Measurements from ENCODE around the gene SPATS2L.

DNA sequence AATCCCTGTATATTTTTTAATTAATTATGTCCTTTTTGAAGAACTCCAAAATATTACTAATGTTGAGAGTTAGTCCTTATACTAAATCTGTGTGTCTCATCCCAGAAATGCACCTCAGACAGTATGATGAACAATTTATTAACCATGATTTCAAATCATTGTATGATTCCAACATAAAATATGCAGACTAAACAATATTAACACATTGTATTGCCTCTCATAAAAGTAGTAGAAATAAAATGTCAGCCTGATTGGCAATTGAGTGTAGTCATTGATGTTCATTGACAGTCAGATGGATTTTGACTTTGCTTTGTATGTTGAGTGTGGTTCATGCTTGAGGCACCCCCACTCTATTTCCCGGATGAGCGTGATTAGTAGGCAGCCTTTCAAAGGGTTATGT lies 145.9 kb downstream of the SPATS2L start:
- no peak for TF ChIP-seq POLR2A (IDR thresholded peaks at IDR 0.05)
- TF ChIP-seq, protein P1, sequence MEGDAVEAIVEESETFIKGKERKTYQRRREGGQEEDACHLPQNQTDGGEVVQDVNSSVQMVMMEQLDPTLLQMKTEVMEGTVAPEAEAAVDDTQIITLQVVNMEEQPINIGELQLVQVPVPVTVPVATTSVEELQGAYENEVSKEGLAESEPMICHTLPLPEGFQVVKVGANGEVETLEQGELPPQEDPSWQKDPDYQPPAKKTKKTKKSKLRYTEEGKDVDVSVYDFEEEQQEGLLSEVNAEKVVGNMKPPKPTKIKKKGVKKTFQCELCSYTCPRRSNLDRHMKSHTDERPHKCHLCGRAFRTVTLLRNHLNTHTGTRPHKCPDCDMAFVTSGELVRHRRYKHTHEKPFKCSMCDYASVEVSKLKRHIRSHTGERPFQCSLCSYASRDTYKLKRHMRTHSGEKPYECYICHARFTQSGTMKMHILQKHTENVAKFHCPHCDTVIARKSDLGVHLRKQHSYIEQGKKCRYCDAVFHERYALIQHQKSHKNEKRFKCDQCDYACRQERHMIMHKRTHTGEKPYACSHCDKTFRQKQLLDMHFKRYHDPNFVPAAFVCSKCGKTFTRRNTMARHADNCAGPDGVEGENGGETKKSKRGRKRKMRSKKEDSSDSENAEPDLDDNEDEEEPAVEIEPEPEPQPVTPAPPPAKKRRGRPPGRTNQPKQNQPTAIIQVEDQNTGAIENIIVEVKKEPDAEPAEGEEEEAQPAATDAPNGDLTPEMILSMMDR (IDR thresholded peaks at IDR 0.05): no peak

Data from lower leg skin (tissue), 3 donors.